GM12891 (cell line): ENCODE results near the gene SSH3.

ENCODE experiments used
- PAX5 ChIP-seq: IDR thresholded peaks from 2 replicates; pipeline ENCODE4 v1.6.1; 2011; ENCODE audit warnings: low read length, moderate library complexity, mild to moderate bottlenecking; ENCODE audit not compliant: insufficient read depth, severe bottlenecking
- POLR2A ChIP-seq: IDR thresholded peaks from 2 replicates; pipeline ENCODE4 v1.6.1; 2011; ENCODE audit warnings: low read depth, low read length, control low read depth
- POLR2AphosphoS5 ChIP-seq: IDR thresholded peaks from 2 replicates; pipeline ENCODE4 v1.6.1; 2011; ENCODE audit warnings: low read depth, low read length, control low read depth
- POU2F2 ChIP-seq: IDR thresholded peaks from 2 replicates; pipeline ENCODE4 v1.6.1; 2011; ENCODE audit warnings: low read depth, mild to moderate bottlenecking, control low read depth, low read length, moderate library complexity
- SPI1 ChIP-seq: IDR thresholded peaks from 2 replicates; pipeline ENCODE4 v1.6.1; 2011; ENCODE audit warnings: low read depth, low read length, control low read depth

GRCh38 chr11:67287355-67288197 lies 15.8 kb upstream of the SSH3 start:
- TF ChIP-seq POLR2AphosphoS5 = no peak
- TF ChIP-seq POLR2A = no peak
- TF ChIP-seq SPI1 = no peak
- TF ChIP-seq PAX5 = no peak
- no peak for TF ChIP-seq POU2F2
